ENCODE data around the gene BCAS4. TPM values are rescaled to one million over a fixed set of nuclear protein-coding genes. Genes with fewer than 3 reads are reported as not detected.

Gene BCAS4
- total and polyA plus RNA-seq, 8 donors: 2.9 to 8.2 (median 6.8) TPM

- intact Hi-C loops (cut with DNase I): no loop called here
- no peaks in the 10 kb centered on the region for H3K27me3 ChIP-seq
- peaks cover 4 to 10% of the 10 kb centered on the region in 2 donors for H3K4me1 ChIP-seq
- no peaks in the 10 kb centered on the region for H3K9me3 ChIP-seq
- DNase-seq: no peak
- ATAC-seq: no peak
- peaks cover 0 to 64% of the 10 kb centered on the region in 2 donors for H3K36me3 ChIP-seq
- no peak overlapping the region for H3K27ac ChIP-seq
- TF ChIP-seq CTCF (IDR thresholded peaks at IDR 0.05): no peak
- no peak overlapping the region for H3K4me3 ChIP-seq
These were observed 105.4 kb downstream of the BCAS4 start for GRCh38 chr20:50900261-50900660.

GRCh38 chr20:50901301-50901700, 106.4 kb downstream of the BCAS4 start:
- no peak for TF ChIP-seq CTCF (IDR thresholded peaks at IDR 0.05)
- peaks cover 0 to 54% of the 10 kb centered on the region in 2 donors for H3K36me3 ChIP-seq
- intact Hi-C loops (cut with DNase I): no loop called here
- H3K4me3 ChIP-seq: no peak overlapping the region
- H3K4me1 ChIP-seq: peaks cover 4 to 12% of the 10 kb centered on the region in 2 donors
- no peak for ATAC-seq
- no peaks in the 10 kb centered on the region for H3K27me3 ChIP-seq
- no peak overlapping the region for H3K27ac ChIP-seq
- no peak for DNase-seq
- H3K9me3 ChIP-seq: no peaks in the 10 kb centered on the region

- H3K4me1 ChIP-seq: peaks cover 4 to 20% of the 10 kb centered on the region in 2 donors
- no peak overlapping the region for H3K27ac ChIP-seq
- H3K9me3 ChIP-seq: no peaks in the 10 kb centered on the region
- TF ChIP-seq CTCF (IDR thresholded peaks at IDR 0.05): no peak
- no peak for ATAC-seq
- no peak for DNase-seq
- no peak overlapping the region for H3K4me3 ChIP-seq
- H3K27me3 ChIP-seq: no peaks in the 10 kb centered on the region
- peaks cover 0 to 32% of the 10 kb centered on the region in 2 donors for H3K36me3 ChIP-seq
- intact Hi-C loops (cut with DNase I): no loop called here
These were observed 108.6 kb downstream of the BCAS4 start for GRCh38 chr20:50903353-50904051.

GRCh38 chr20:50904067-50904570, 109.3 kb downstream of the BCAS4 start:
- H3K4me3 ChIP-seq: no peak overlapping the region
- intact Hi-C loops (cut with DNase I): no loop called here
- no peaks in the 10 kb centered on the region for H3K27me3 ChIP-seq
- ATAC-seq: peak; percentile 83
- no peak for DNase-seq
- H3K27ac ChIP-seq: no peak overlapping the region
- no peak for TF ChIP-seq CTCF (IDR thresholded peaks at IDR 0.05)
- no peaks in the 10 kb centered on the region for H3K9me3 ChIP-seq
- H3K4me1 ChIP-seq: peaks cover 4 to 20% of the 10 kb centered on the region in 2 donors
- H3K36me3 ChIP-seq: peaks cover 0 to 25% of the 10 kb centered on the region in 2 donors

- ATAC-seq: no peak
- Histone ChIP-seq H3K4me1 (peaks cover 3 to 52% of the 10 kb centered on the region in 2 donors), H3K4me3 (no peak overlapping the region), H3K9me3 (no peaks in the 10 kb centered on the region), H3K36me3 (peaks cover 0 to 3% of the 10 kb centered on the region in 2 donors), H3K27me3 (no peaks in the 10 kb centered on the region), H3K27ac (no peak overlapping the region)
- DNase-seq: no peak
- TF ChIP-seq CTCF (IDR thresholded peaks at IDR 0.05): no peak
- intact Hi-C loops (cut with DNase I): no loop called here
These were observed 114.6 kb downstream of the BCAS4 start for GRCh38 chr20:50909413-50909812.
